Measurements from ENCODE around the gene NTSR1.

GRCh38 chr20:62796699-62797491, 88.3 kb downstream of the NTSR1 start:
- TF ChIP-seq POLR2A (IDR thresholded peaks at IDR 0.05), result no peak
- no peak for TF ChIP-seq CTCF (IDR thresholded peaks at IDR 0.05)

Data from right lobe of liver (tissue), 4 donors.